CD14-positive monocyte (primary cell): ENCODE measurements around the gene GTF2F2. TPM values are rescaled to one million over a fixed set of nuclear protein-coding genes. Genes with fewer than 3 reads are reported as not detected.

ENCODE experiments used
- DNase-seq, 3 donors: peaks; one replicate each; pipeline ENCODE4 v3.0.0-alpha.2; 2011 to 2022
- H2AFZ ChIP-seq: 2 replicates; pipeline ENCODE4 v1.6.0; 2012; ENCODE audit warnings: mild to moderate bottlenecking, low read depth, low read length, inconsistent platforms; ENCODE audit not compliant: insufficient read depth, poor library complexity, severe bottlenecking
- H3K27ac ChIP-seq, 2 donors: 1 replicate in 1 of 2; 2 replicates in 1 of 2; pipeline ENCODE4 v1.5.1; 2012 to 2013; ENCODE audit warnings: low read length in 2 of 2, control low read depth in 1 of 2, inconsistent platforms in 1 of 2, low read depth in 1 of 2, mild to moderate bottlenecking in 1 of 2
- H3K27me3 ChIP-seq, 2 donors: one replicate each; pipeline versions ENCODE4 v1.6.0 to v1.6.1; 2011 to 2013; ENCODE audit warnings: low read length in 2 of 2; ENCODE audit not compliant: control insufficient read depth in 2 of 2, insufficient read depth in 2 of 2
- H3K36me3 ChIP-seq, 2 donors: replicated peaks in 1 of 2; 1 replicate in 1 of 2; 2 replicates in 1 of 2; pipeline versions ENCODE4 v1.5.1 to v1.6.1; 2012 to 2013; ENCODE audit warnings: low read length in 2 of 2, control low read depth in 1 of 2, inconsistent platforms in 1 of 2, mild to moderate bottlenecking in 1 of 2; ENCODE audit not compliant: insufficient read depth in 2 of 2, control insufficient read depth in 1 of 2
- H3K4me1 ChIP-seq, 2 donors: 1 replicate in 1 of 2; 2 replicates in 1 of 2; pipeline versions ENCODE4 v1.5.1 to v1.6.1; 2012 to 2013; ENCODE audit warnings: low read length in 2 of 2, control low read depth in 1 of 2, inconsistent platforms in 1 of 2, mild to moderate bottlenecking in 1 of 2, moderate library complexity in 1 of 2; ENCODE audit not compliant: insufficient read depth in 2 of 2, control insufficient read depth in 1 of 2
- H3K4me2 ChIP-seq: replicated peaks from 2 replicates; pipeline ENCODE3; 2012; ENCODE audit warnings: low read length, moderate library complexity, mild to moderate bottlenecking; ENCODE audit not compliant: poor library complexity, severe bottlenecking; ENCODE audit errors: extremely low read depth
- H3K4me3 ChIP-seq, 3 experiments: fragments of 200-600 bp in 1 of 3; sonication (generic) in 1 of 3; replicated peaks in 1 of 3; 1 replicate in 2 of 3; 2 replicates in 1 of 3; pipeline ENCODE4 v1.5.1; 2011 to 2013; ENCODE audit warnings: low read length in 3 of 3, mild to moderate bottlenecking in 3 of 3, control low read depth in 2 of 3, low read depth in 2 of 3, inconsistent platforms in 1 of 3, moderate library complexity in 1 of 3
- H3K79me2 ChIP-seq: 2 replicates; pipeline ENCODE4 v1.6.0; 2012; ENCODE audit warnings: mild to moderate bottlenecking, control low read depth, inconsistent platforms, low read length, moderate library complexity; ENCODE audit not compliant: insufficient read depth
- H3K9ac ChIP-seq: 2 replicates; pipeline ENCODE4 v1.6.0; 2017; ENCODE audit warnings: low read length, mild to moderate bottlenecking; ENCODE audit not compliant: insufficient read depth, poor library complexity, severe bottlenecking
- H3K9me3 ChIP-seq, 2 donors: replicated peaks in 1 of 2; 1 replicate in 1 of 2; 2 replicates in 1 of 2; pipeline versions ENCODE4 v1.5.1 to v1.6.1; 2012 to 2013; ENCODE audit warnings: low read length in 2 of 2, control low read depth in 1 of 2; ENCODE audit not compliant: control insufficient read depth in 1 of 2, insufficient read depth in 1 of 2
- H4K20me1 ChIP-seq: 2 replicates; pipeline ENCODE4 v1.6.0; 2012; ENCODE audit warnings: mild to moderate bottlenecking, low read length, control low read depth, moderate library complexity; ENCODE audit not compliant: insufficient read depth
- H3K27ac Mint-ChIP-seq, 7 donors: one replicate each; pipeline ENCODE4 v1.8.0; 2020; ENCODE audit warnings: mild to moderate bottlenecking in 7 of 7, mixed read lengths in 7 of 7, moderate library complexity in 6 of 7, inconsistent platforms in 2 of 7
- H3K27me3 Mint-ChIP-seq, 3 donors: one replicate each; pipeline ENCODE4 v1.8.0; 2021 to 2022; ENCODE audit warnings: low read depth in 3 of 3, mild to moderate bottlenecking in 3 of 3, mixed read lengths in 3 of 3, moderate library complexity in 3 of 3, inconsistent platforms in 1 of 3
- H3K36me3 Mint-ChIP-seq, 2 donors: one replicate each; pipeline ENCODE4 v1.8.0; 2020; ENCODE audit warnings: mixed read lengths in 2 of 2, inconsistent platforms in 1 of 2, mild to moderate bottlenecking in 1 of 2
- H3K4me1 Mint-ChIP-seq: one replicate; pipeline ENCODE4 v1.8.0; 2020; ENCODE audit warnings: mild to moderate bottlenecking, mixed read lengths
- H3K4me3 Mint-ChIP-seq, 2 donors: one replicate each; pipeline ENCODE4 v1.8.0; 2020; ENCODE audit warnings: mild to moderate bottlenecking in 2 of 2, mixed read lengths in 2 of 2, moderate library complexity in 1 of 2
- H3K9me3 Mint-ChIP-seq, 7 donors: one replicate each; pipeline ENCODE4 v1.8.0; 2020 to 2022; ENCODE audit warnings: mixed read lengths in 7 of 7, mild to moderate bottlenecking in 6 of 7, moderate library complexity in 6 of 7, inconsistent platforms in 2 of 7
- CTCF ChIP-seq: fragments of 200-600 bp; IDR thresholded peaks from one replicate; pipeline ENCODE4 v1.8.0; 2022; ENCODE audit warnings: antibody characterized with exemption, mild to moderate bottlenecking
- WGBS: methylation state at CpG from one replicate; pipeline ENCODE4 v1.1.5; 2013; ENCODE audit warnings: missing lambda C conversion rate; ENCODE audit not compliant: insufficient coverage; 5-methylcytosine and 5-hydroxymethylcytosine counted together
- intact Hi-C, 2 donors: fragments of 100-400 bp; cut with micrococcal nuclease; formaldehyde crosslinking; loops; one replicate each; pipeline versions ENCODE4 v1.15.0 to v1.15.1; 2023
- polyA plus RNA-seq, 3 donors: library from polyadenylated mRNA; depleted of rRNA in 1 of 3; unstranded in 2 of 3; stranded (reverse) in 1 of 3; fragments of 300-500 nt in 2 of 3; fragments of >200 nt in 1 of 3; fragmentation: Illumina TruSeq in 2 of 3; gene quantifications; 1 replicate in 2 of 3; 2 replicates in 1 of 3; pipeline ENCODE4 v1.2.3, GENCODE V29; 2012 to 2021

The GTF2F2 gene
- polyA plus RNA-seq, 3 donors = 8.1 to 10.4 (median 8.5) TPM

DNA sequence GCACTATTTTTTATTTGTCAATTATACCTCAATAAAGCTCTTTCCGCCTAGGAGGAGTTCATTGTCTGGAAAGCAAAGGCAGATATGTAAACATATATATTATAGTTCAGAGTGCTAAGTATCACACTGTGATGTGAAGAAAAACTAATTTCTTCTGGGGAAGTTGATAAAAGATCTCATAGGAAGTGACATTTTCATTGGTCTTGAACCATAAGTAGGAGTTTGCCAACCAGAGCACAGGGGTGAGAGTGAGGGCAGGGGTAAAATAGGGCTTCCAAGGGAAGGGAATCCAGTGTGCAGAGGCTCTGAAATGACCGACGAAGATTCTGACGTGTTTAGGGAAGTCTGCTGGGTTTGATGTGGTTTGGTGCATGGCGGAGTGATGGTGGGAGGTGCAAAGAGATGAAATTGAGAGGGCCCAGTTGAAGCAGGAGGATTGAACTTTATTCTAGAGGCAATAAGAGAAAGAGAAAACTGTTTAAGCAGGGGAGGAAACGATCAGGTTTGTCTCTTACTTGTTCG is 780 bp upstream of the GTF2F2 start:
- Histone ChIP-seq H3K9ac (peak overlapping the region; percentile 84), H3K27ac (peak overlapping the region in 1 of 2 donors; percentile 95), H3K4me1 (peaks cover 17 to 24% of the 10 kb centered on the region in 2 donors), H3K4me2 (peak overlapping the region; percentile 94), H3K27me3 (no peaks in the 10 kb centered on the region), H2AFZ (peak overlapping the region; percentile 94), H3K36me3 (no peaks in the 10 kb centered on the region), H3K79me2 (peaks cover 42% of the 10 kb centered on the region), H4K20me1 (peaks cover 14% of the 10 kb centered on the region), H3K4me3 (peak overlapping the region; percentile 75 to 89 (median 81)), H3K9me3 (no peaks in the 10 kb centered on the region)
- no peak overlapping the region for H3K27ac Mint-ChIP-seq
- H3K4me3 Mint-ChIP-seq = no peak overlapping the region
- WGBS = 0% methylated on average over 6 of the region's 7 CpGs
- H3K36me3 Mint-ChIP-seq = peaks cover 4 to 6% of the 10 kb centered on the region in 2 donors
- intact Hi-C loops = loop anchor here in 1 of 2 donors (10.0 kb wide), 1 partner anchor 205 kb away; no protein-coding TSS in a partner anchor
- H3K27me3 Mint-ChIP-seq = no peaks in the 10 kb centered on the region
- H3K9me3 Mint-ChIP-seq = no peaks in the 10 kb centered on the region
- peaks cover 6% of the 10 kb centered on the region for H3K4me1 Mint-ChIP-seq
- peak; percentile 45 to 69 (median 56) for DNase-seq
- no peak for TF ChIP-seq CTCF

DNA sequence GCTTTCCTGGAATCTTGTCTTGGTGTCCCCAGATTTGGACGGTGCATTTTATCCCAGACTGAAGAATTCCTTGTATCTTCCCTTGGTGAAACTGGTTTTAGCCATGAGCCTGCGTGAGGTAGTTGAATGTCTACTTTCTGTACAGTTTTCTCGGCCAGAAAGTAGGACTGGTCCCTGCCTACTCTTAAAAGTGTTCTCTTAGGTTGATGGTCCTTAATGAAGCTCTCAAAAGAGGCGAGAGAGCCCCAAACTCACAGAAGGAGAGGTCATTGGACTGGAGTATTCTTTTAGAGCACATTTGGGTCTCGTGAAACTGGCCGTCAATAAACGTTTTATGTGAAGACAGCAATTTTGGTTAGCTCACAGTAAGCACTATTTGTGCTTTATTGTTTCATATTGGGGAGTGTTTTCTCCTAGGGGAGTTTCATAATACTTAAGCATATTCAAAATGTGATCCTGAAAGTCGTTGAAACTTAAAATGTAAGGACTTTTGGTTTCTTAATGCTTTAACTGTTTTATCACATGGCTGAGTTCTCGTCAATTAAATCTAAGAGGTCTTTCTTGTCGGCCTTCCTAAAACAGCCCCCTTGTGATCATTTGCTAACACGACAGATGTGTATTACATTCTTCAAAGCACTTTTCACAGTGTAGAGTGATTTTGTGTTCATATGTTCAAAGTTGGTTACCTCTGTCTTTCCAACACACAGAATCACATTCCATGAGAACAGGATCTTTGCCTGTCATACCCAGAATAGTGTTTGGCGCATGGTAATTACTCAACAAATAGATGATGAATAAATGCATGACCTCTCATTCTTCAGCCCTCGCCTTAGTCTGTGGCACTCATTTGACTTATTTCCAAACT is 889 bp downstream of the GTF2F2 start:
- H3K27ac Mint-ChIP-seq = no peak overlapping the region
- H3K9me3 ChIP-seq = no peaks in the 10 kb centered on the region
- peaks cover 58% of the 10 kb centered on the region for H3K79me2 ChIP-seq
- peak in 2 of 3 donors; percentile 3 to 12 for DNase-seq
- 0% methylated on average over 3 of the region's 13 CpGs for WGBS
- peaks cover 4 to 9% of the 10 kb centered on the region in 2 donors for H3K36me3 Mint-ChIP-seq
- H3K4me3 ChIP-seq = peak overlapping the region; percentile 75 to 89 (median 81)
- no peaks in the 10 kb centered on the region for H3K36me3 ChIP-seq
- peak overlapping the region; percentile 84 for H3K9ac ChIP-seq
- H2AFZ ChIP-seq = peak overlapping the region; percentile 94
- peaks cover 30% of the 10 kb centered on the region for H4K20me1 ChIP-seq
- peak overlapping the region in 1 of 2 donors; percentile 95 for H3K27ac ChIP-seq
- intact Hi-C loops = no loop called here
- H3K9me3 Mint-ChIP-seq = no peaks in the 10 kb centered on the region
- no peak for TF ChIP-seq CTCF
- H3K4me3 Mint-ChIP-seq = no peak overlapping the region
- H3K27me3 Mint-ChIP-seq = no peaks in the 10 kb centered on the region
- H3K4me2 ChIP-seq = peak overlapping the region; percentile 94
- H3K27me3 ChIP-seq = no peaks in the 10 kb centered on the region
- H3K4me1 Mint-ChIP-seq = peaks cover 6% of the 10 kb centered on the region
- H3K4me1 ChIP-seq = peaks cover 17 to 24% of the 10 kb centered on the region in 2 donors
